Neural progenitor cell (in vitro differentiated cells): Measurements from ENCODE around the gene COL4A2.

Experiments
- EZH2 ChIP-seq: fragments of 200-600 bp; sonication (generic); IDR thresholded peaks from 2 replicates; pipeline ENCODE4 v1.6.1; 2017; ENCODE audit warnings: antibody characterized with exemption, mild to moderate bottlenecking, moderate library complexity
- EZH2phosphoT487 ChIP-seq: fragments of 200-600 bp; sonication (generic); IDR thresholded peaks from 2 replicates; pipeline ENCODE4 v1.6.1; 2017; ENCODE audit warnings: antibody characterized with exemption
- TF ChIP-seq, protein P1 (sequence below): fragments of 200-600 bp; sonication (generic); IDR thresholded peaks from 2 replicates; pipeline ENCODE4 v1.5.1; 2017; ENCODE audit warnings: antibody characterized with exemption, mild to moderate bottlenecking

DNA sequence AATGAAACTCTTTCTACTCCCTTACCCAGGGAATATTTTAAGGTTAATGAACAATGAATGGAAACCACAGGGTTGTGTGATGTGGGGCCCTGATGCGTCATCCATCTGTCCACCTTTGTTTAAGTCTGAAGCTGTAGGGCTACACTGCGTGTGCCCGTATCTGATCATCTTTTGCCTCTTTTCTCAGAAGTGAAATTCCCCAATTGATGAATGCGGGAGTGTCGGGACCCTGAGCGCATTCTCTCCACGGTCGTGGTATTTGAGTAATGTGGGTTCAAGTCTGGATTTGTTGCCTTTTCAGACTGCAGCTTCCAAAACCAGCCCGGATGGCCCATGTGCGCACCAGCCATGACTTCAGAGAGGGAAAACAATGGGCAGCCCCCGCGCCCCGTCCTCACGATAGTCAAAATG is 112.3 kb downstream of the COL4A2 start:
- TF ChIP-seq, protein P1, sequence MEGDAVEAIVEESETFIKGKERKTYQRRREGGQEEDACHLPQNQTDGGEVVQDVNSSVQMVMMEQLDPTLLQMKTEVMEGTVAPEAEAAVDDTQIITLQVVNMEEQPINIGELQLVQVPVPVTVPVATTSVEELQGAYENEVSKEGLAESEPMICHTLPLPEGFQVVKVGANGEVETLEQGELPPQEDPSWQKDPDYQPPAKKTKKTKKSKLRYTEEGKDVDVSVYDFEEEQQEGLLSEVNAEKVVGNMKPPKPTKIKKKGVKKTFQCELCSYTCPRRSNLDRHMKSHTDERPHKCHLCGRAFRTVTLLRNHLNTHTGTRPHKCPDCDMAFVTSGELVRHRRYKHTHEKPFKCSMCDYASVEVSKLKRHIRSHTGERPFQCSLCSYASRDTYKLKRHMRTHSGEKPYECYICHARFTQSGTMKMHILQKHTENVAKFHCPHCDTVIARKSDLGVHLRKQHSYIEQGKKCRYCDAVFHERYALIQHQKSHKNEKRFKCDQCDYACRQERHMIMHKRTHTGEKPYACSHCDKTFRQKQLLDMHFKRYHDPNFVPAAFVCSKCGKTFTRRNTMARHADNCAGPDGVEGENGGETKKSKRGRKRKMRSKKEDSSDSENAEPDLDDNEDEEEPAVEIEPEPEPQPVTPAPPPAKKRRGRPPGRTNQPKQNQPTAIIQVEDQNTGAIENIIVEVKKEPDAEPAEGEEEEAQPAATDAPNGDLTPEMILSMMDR = no peak
- TF ChIP-seq EZH2phosphoT487 (no peak), EZH2 (no peak)
